HepG2 (cell line): ENCODE data around the gene BHMT. TPM values are rescaled to one million over a fixed set of nuclear protein-coding genes. Genes with fewer than 3 reads are reported as not detected.

ENCODE experiments used
- BRF2 ChIP-seq: sonication (generic); formaldehyde crosslinking; IDR thresholded peaks from 2 replicates; pipeline ENCODE4 v1.8.1; 2022; ENCODE audit warnings: mild to moderate bottlenecking, missing genetic modification reagents
- CBX5 ChIP-seq: sonication (generic); formaldehyde crosslinking; IDR thresholded peaks from 2 replicates; pipeline ENCODE4 v1.4.0; 2020; ENCODE audit warnings: missing genetic modification reagents, borderline replicate concordance
- CHCHD3 ChIP-seq: sonication (generic); formaldehyde crosslinking; IDR thresholded peaks from 2 replicates; pipeline ENCODE4 v1.8.0; 2022; ENCODE audit warnings: mild to moderate bottlenecking, missing genetic modification reagents, moderate library complexity
- CTCF ChIP-seq: sonication (generic); formaldehyde crosslinking; IDR thresholded peaks from 2 replicates; pipeline ENCODE4 v1.5.0; 2020; ENCODE audit warnings: mild to moderate bottlenecking, missing genetic modification reagents, moderate library complexity
- GTF3A ChIP-seq: sonication (generic); formaldehyde crosslinking; conservative IDR thresholded peaks from 2 replicates; pipeline ENCODE4 v1.4.0; 2020; ENCODE audit warnings: mild to moderate bottlenecking, missing genetic modification reagents
- ISX ChIP-seq: sonication (generic); formaldehyde crosslinking; conservative IDR thresholded peaks from 2 replicates; pipeline ENCODE4 v1.5.0; 2020; ENCODE audit warnings: missing genetic modification reagents
- UBTF ChIP-seq: sonication (generic); formaldehyde crosslinking; IDR thresholded peaks from 2 replicates; pipeline ENCODE4 v1.4.0; 2020; ENCODE audit warnings: mild to moderate bottlenecking, missing genetic modification reagents
- XRCC5 ChIP-seq: fragments of 200-400 bp; formaldehyde crosslinking; optimal IDR thresholded peaks from 2 replicates; pipeline ENCODE3; 2017; ENCODE audit warnings: mild to moderate bottlenecking, low read length
- ZNF142 ChIP-seq: sonication (generic); formaldehyde crosslinking; IDR thresholded peaks from 2 replicates; pipeline ENCODE4 v1.4.0; 2020; ENCODE audit warnings: missing genetic modification reagents
- ZNF383 ChIP-seq: sonication (generic); formaldehyde crosslinking; IDR thresholded peaks from 2 replicates; pipeline ENCODE4 v1.4.0; 2020; ENCODE audit warnings: missing genetic modification reagents, mild to moderate bottlenecking, borderline replicate concordance
- ZNF430 ChIP-seq: sonication (generic); formaldehyde crosslinking; IDR thresholded peaks from 2 replicates; pipeline ENCODE4 v1.9.0; 2021; ENCODE audit warnings: mild to moderate bottlenecking, missing genetic modification reagents
- ZNF501 ChIP-seq: sonication (generic); formaldehyde crosslinking; IDR thresholded peaks from 2 replicates; pipeline ENCODE4 v1.5.1; 2020; ENCODE audit warnings: mild to moderate bottlenecking, moderate library complexity, missing genetic modification reagents
- ZNF577 ChIP-seq: sonication (generic); formaldehyde crosslinking; IDR thresholded peaks from 2 replicates; pipeline ENCODE4 v1.4.0; 2020; ENCODE audit warnings: mild to moderate bottlenecking, low read depth, missing genetic modification reagents, borderline replicate concordance
- ZSCAN21 ChIP-seq: sonication (generic); formaldehyde crosslinking; IDR thresholded peaks from 2 replicates; pipeline ENCODE4 v1.8.0; 2022; ENCODE audit warnings: mild to moderate bottlenecking, missing genetic modification reagents, moderate library complexity, borderline replicate concordance
- ZSCAN29 ChIP-seq: sonication (generic); formaldehyde crosslinking; conservative IDR thresholded peaks from 2 replicates; pipeline ENCODE4 v1.4.0; 2020; ENCODE audit warnings: mild to moderate bottlenecking, missing genetic modification reagents
- polyA plus RNA-seq, 8 experiments: library from polyadenylated mRNA; depleted of rRNA in 3 of 8; stranded (reverse) in 7 of 8; unstranded in 1 of 8; fragments of >200 nt; fragmentation: Illumina TruSeq in 4 of 8; extraction: Trizol in 4 of 8; gene quantifications; 2 replicates each; pipeline versions ENCODE4 v1.2.1 to v1.2.3, GENCODE V29; 2011 to 2016; ENCODE audit warnings: low read depth in 4 of 8, missing spikeins in 1 of 8, mixed read lengths in 1 of 8; ENCODE audit not compliant: insufficient read depth in 1 of 8
- total RNA-seq, 5 experiments: library from RNA; depleted of rRNA; stranded (reverse); fragments of >200 nt; fragmentation: Illumina TruSeq; extraction: Trizol; gene quantifications; 2 replicates each; pipeline ENCODE4 v1.2.3, GENCODE V29; 2016; ENCODE audit warnings: low read depth in 1 of 5
- TF ChIP-seq, protein P1 (sequence below): sonication (generic); formaldehyde crosslinking; IDR thresholded peaks from 2 replicates; pipeline ENCODE4 v1.5.1; 2020; ENCODE audit warnings: mild to moderate bottlenecking, missing genetic modification reagents, moderate library complexity

Gene BHMT
- total and polyA plus RNA-seq, 2 of the 13 experiments (the other 11 are each of a cell fraction or from before 2014, with no cell fraction given) = 0.40 to 6.4 TPM

DNA sequence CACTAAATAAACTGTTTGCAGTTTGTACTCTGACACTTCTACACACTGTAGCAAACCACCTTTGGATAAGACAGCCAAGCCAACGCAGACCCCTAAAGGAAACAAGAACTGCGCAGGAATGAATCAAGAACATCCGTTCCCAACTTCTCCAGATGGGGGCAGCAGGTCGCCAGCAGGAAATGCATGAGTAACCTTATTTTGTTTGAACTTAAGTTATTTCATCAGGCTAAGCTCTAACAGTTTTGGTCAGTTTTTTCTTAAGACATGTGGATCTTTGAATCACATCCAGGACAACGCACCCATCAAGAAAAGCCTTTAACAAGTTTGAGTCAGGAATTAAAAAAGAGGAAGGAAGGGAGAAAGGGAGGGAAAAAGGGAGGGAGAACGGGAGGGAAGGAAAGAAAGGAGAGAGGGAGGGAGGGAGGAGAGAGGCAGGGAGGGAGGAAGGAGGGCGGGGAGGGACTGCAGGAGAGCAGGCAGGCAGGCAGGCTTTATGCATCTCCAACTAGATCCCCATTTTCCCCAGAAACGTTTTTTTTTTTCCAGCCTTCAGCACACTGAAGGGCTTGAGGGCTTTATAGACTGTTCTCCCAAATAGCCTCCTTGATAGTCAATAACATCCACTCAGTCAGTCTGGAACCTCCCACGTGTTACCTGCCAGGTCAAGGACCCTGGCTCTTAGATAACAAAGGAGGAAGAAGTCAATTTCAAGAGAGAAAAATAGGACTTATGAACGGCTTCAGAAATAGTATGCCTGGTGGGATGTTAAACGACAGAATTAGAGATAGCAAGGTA is 22.2 kb downstream of the BHMT start (continued):
- TF ChIP-seq CTCF (CRISPR knock-in tag) = peak; percentile 79
- TF ChIP-seq, protein P1, sequence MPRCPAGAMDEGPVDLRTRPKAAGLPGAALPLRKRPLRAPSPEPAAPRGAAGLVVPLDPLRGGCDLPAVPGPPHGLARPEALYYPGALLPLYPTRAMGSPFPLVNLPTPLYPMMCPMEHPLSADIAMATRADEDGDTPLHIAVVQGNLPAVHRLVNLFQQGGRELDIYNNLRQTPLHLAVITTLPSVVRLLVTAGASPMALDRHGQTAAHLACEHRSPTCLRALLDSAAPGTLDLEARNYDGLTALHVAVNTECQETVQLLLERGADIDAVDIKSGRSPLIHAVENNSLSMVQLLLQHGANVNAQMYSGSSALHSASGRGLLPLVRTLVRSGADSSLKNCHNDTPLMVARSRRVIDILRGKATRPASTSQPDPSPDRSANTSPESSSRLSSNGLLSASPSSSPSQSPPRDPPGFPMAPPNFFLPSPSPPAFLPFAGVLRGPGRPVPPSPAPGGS = no peak
- TF ChIP-seq ZNF142 (CRISPR knock-in tag) = no peak
- TF ChIP-seq ZNF577 (CRISPR knock-in tag) = no peak
- TF ChIP-seq BRF2 (CRISPR knock-in tag) = no peak
- TF ChIP-seq ZNF383 (CRISPR knock-in tag) = no peak
- TF ChIP-seq XRCC5 = peak; percentile 89
- no peak for TF ChIP-seq ISX
- TF ChIP-seq CHCHD3 (CRISPR knock-in tag) = no peak
- no peak for TF ChIP-seq CBX5
- TF ChIP-seq GTF3A (CRISPR knock-in tag) = no peak
- TF ChIP-seq ZSCAN29 (CRISPR knock-in tag) = no peak
- TF ChIP-seq ZNF501 (CRISPR knock-in tag) = no peak
- no peak for TF ChIP-seq ZNF430 (CRISPR knock-in tag)
- no peak for TF ChIP-seq ZSCAN21 (CRISPR knock-in tag)
- no peak for TF ChIP-seq UBTF (CRISPR knock-in tag)
